ENCODE measurements around the gene MRPL49.
A peak's percentile ranks its signal among the peaks of the same experiment; 100 is the strongest.

The MRPL49 gene

GRCh38 chr11:65083834-65084597 is 38.1 kb upstream of the MRPL49 start, which contains the start of the genes CDCA5 and ZFPL1:
Gene CDCA5, minus strand, starts transcription at chr11:65084040. Its CDS starts 62 bp downstream, at chr11:65083978.
Gene ZFPL1, plus strand, starts transcription at chr11:65084222. Its CDS starts 477 bp downstream, at chr11:65084699.
- peak within 1 kb of the TSS; percentile 81 to 91 for H3K4me3 ChIP-seq (replicated peaks in 1 of 2; ENCODE audit: low read depth in 2 of 2, low read length in 2 of 2)
- TF ChIP-seq, protein P1, sequence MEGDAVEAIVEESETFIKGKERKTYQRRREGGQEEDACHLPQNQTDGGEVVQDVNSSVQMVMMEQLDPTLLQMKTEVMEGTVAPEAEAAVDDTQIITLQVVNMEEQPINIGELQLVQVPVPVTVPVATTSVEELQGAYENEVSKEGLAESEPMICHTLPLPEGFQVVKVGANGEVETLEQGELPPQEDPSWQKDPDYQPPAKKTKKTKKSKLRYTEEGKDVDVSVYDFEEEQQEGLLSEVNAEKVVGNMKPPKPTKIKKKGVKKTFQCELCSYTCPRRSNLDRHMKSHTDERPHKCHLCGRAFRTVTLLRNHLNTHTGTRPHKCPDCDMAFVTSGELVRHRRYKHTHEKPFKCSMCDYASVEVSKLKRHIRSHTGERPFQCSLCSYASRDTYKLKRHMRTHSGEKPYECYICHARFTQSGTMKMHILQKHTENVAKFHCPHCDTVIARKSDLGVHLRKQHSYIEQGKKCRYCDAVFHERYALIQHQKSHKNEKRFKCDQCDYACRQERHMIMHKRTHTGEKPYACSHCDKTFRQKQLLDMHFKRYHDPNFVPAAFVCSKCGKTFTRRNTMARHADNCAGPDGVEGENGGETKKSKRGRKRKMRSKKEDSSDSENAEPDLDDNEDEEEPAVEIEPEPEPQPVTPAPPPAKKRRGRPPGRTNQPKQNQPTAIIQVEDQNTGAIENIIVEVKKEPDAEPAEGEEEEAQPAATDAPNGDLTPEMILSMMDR (IDR thresholded peaks at IDR 0.05; ENCODE audit: low read depth, low read length), result no peak
- DNase-seq (ENCODE audit: low read depth in 2 of 2), result peak; percentile 96 to 97

DNA sequence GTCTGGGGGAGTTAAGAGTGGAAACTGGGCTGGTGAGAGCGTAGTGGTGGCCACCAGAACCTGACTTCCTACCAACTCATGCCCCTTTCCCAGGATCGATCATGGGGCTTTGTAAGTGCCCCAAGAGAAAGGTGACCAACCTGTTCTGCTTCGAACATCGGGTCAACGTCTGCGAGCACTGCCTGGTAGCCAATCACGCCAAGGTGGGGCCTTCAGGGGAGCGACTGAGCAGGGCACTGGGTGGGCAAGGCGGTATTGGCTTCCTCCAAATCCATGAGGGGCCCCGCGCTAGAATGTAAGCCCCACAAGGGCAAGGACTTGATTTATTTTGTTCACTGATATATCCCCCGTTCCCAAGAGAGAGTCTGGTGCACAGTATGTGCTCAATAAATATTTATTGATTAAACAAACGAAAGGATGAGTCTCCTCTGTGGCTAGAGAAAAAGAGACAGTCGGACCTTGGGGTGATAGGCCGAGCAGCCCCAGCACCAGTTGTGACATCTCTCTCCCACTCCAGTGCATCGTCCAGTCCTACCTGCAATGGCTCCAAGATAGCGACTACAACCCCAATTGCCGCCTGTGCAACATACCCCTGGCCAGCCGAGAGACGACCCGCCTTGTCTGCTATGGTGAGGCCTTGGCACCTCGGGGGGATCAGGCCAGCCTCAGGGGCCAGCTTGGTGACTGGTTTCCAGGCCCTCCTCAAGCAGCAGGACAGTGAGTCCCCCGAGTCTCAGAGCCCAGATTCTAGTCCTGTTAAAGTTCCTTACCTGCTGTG is 37.3 kb upstream of the MRPL49 start:
- H3K4me3 ChIP-seq (replicated peaks in 1 of 2; ENCODE audit: low read depth in 2 of 2, low read length in 2 of 2), result peak overlapping the region; percentile 81 to 91
- no peak for DNase-seq (ENCODE audit: low read depth in 2 of 2)
- TF ChIP-seq, protein P1 (IDR thresholded peaks at IDR 0.05; ENCODE audit: low read depth, low read length), result no peak

DNA sequence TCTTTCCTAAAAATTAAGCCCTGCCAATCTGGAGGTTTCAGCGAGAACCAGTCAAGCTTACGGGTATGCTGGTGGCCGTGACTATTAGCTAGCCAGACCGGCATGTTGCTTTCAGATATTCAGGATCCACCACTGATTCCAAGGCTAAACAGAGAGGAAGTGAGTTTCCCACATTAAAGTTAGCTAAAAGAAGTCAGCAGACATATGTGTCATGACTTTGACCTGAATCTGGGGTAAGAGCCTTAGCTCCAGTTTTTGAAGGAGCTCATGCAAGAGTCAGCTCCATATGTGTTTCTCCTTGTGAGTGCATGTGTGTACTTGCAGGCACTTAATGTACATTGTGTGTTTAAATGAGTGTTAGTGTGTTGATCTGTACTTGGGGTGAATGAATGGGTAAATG is 36.7 kb upstream of the MRPL49 start:
- TF ChIP-seq, protein P1 (IDR thresholded peaks at IDR 0.05; ENCODE audit: low read depth, low read length), result no peak
- no peak overlapping the region for H3K4me3 ChIP-seq (replicated peaks in 1 of 2; ENCODE audit: low read depth in 2 of 2, low read length in 2 of 2)
- no peak for DNase-seq (ENCODE audit: low read depth in 2 of 2)

GRCh38 chr11:65086809-65087208 is 35.3 kb upstream of the MRPL49 start:
- no peak for DNase-seq (ENCODE audit: low read depth in 2 of 2)
- TF ChIP-seq, protein P1 (IDR thresholded peaks at IDR 0.05; ENCODE audit: low read depth, low read length), result no peak
- no peak overlapping the region for H3K4me3 ChIP-seq (replicated peaks in 1 of 2; ENCODE audit: low read depth in 2 of 2, low read length in 2 of 2)

- TF ChIP-seq, protein P1 (IDR thresholded peaks at IDR 0.05; ENCODE audit: low read depth, low read length), result no peak
- no peak for DNase-seq (ENCODE audit: low read depth in 2 of 2)
- no peak overlapping the region for H3K4me3 ChIP-seq (replicated peaks in 1 of 2; ENCODE audit: low read depth in 2 of 2, low read length in 2 of 2)
Measured at GRCh38 chr11:65087216-65087615, 34.9 kb upstream of the MRPL49 start.

DNA sequence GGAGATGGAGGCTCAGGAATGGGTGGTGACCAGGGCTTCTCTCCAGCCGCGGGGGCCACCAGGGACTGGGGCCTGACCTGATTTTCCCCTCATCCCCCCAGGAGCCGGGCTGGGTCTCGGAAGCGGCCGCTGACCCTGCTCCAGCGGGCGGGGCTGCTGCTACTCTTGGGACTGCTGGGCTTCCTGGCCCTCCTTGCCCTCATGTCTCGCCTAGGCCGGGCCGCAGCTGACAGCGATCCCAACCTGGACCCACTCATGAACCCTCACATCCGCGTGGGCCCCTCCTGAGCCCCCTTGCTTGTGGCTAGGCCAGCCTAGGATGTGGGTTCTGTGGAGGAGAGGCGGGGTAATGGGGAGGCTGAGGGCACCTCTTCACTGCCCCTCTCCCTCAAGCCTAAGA is 34.3 kb upstream of the MRPL49 start:
- H3K4me3 ChIP-seq (replicated peaks in 1 of 2; ENCODE audit: low read depth in 2 of 2, low read length in 2 of 2), result no peak overlapping the region
- no peak for DNase-seq (ENCODE audit: low read depth in 2 of 2)
- TF ChIP-seq, protein P1 (IDR thresholded peaks at IDR 0.05; ENCODE audit: low read depth, low read length), result no peak

Data from cardiac fibroblast (primary cell).